K562 (cell line): ENCODE results near the gene SPATA32.

Experiments used
- BHLHE40 ChIP-seq: IDR thresholded peaks from 2 replicates; pipeline ENCODE4 v1.6.1; 2011; ENCODE audit warnings: low read length, improper control_type of control experiment
- CTCF ChIP-seq, 3 experiments: IDR thresholded peaks in 2 of 3; conservative IDR thresholded peaks in 1 of 3; 2 replicates each; pipeline ENCODE4 v1.5.1; 2011 to 2012; ENCODE audit warnings: low read length in 3 of 3, mild to moderate bottlenecking in 3 of 3, control low read depth in 2 of 3, improper control_type of control experiment in 1 of 3, inconsistent platforms in 1 of 3, low read depth in 1 of 3, mixed read lengths in 1 of 3, moderate library complexity in 1 of 3; ENCODE audit not compliant: insufficient read depth in 2 of 3
- KDM1A ChIP-seq, 2 experiments: fragments of 450-650 bp; IDR thresholded peaks; 2 replicates each; pipeline ENCODE4 v1.6.1; 2016; ENCODE audit warnings: mild to moderate bottlenecking in 2 of 2
- SIN3A ChIP-seq, 2 experiments: fragments of 150-350 bp in 1 of 2; IDR thresholded peaks; 2 replicates each; pipeline ENCODE4 v1.6.1; 2011 to 2016; ENCODE audit warnings: borderline replicate concordance in 2 of 2, low read depth in 2 of 2, low read length in 2 of 2, mild to moderate bottlenecking in 2 of 2, moderate library complexity in 2 of 2; ENCODE audit not compliant: control insufficient read depth in 1 of 2
- TAF1 ChIP-seq: IDR thresholded peaks from 2 replicates; pipeline ENCODE4 v1.6.1; 2011; ENCODE audit warnings: mild to moderate bottlenecking, low read length, moderate library complexity; ENCODE audit not compliant: insufficient read depth, control insufficient read depth, severe bottlenecking; ENCODE audit errors: extremely low read depth

- TF ChIP-seq KDM1A (IDR thresholded peaks at IDR 0.05) (no peak), BHLHE40 (no peak), CTCF (IDR thresholded peaks at IDR 0.05 in 2 of 3, conservative IDR thresholded peaks at IDR 0.05 in 1 of 3; ENCODE audit: insufficient read depth in 2 of 3, low read depth in 1 of 3, low read length in 3 of 3) (no peak), TAF1 (no peak), SIN3A (IDR thresholded peaks at IDR 0.05; ENCODE audit: borderline replicate concordance in 2 of 2, control insufficient read depth in 1 of 2, low read depth in 2 of 2, low read length in 2 of 2) (no peak)
These were observed 32.6 kb upstream of the SPATA32 start for GRCh38 chr17:45294506-45294905.
